HepG2 (cell line): ENCODE data around the gene KCNJ6. TPM values are rescaled to one million over a fixed set of nuclear protein-coding genes. Genes with fewer than 3 reads are reported as not detected.

Experiments used
- GATA4 ChIP-seq: sonication (generic); IDR thresholded peaks from 2 replicates; pipeline ENCODE4 v1.6.1; 2016; ENCODE audit warnings: antibody characterized with exemption, low read depth, borderline replicate concordance
- JUND ChIP-seq: sonication (generic); formaldehyde crosslinking; IDR thresholded peaks from 2 replicates; pipeline ENCODE4 v1.8.0; 2022; ENCODE audit warnings: mild to moderate bottlenecking, missing genetic modification reagents
- KLF15 ChIP-seq: sonication (generic); formaldehyde crosslinking; IDR thresholded peaks from 2 replicates; pipeline ENCODE4 v1.8.1; 2023; ENCODE audit warnings: borderline replicate concordance, mild to moderate bottlenecking, inconsistent platforms, missing genetic modification reagents, mixed read lengths
- MYPOP ChIP-seq: sonication (generic); formaldehyde crosslinking; IDR thresholded peaks from 2 replicates; pipeline ENCODE4 v1.8.1; 2023; ENCODE audit warnings: mild to moderate bottlenecking, moderate library complexity, missing genetic modification reagents
- NFE2L1 ChIP-seq: sonication (generic); formaldehyde crosslinking; IDR thresholded peaks from 2 replicates; pipeline ENCODE4 v1.4.0; 2020; ENCODE audit warnings: missing genetic modification reagents, mild to moderate bottlenecking, borderline replicate concordance
- RFXANK ChIP-seq: IDR thresholded peaks from 2 replicates; pipeline ENCODE4 v1.6.1; 2016
- ZBTB40 ChIP-seq, 2 experiments: fragments of 450-650 bp in 1 of 2; sonication (generic) in 1 of 2; formaldehyde crosslinking in 1 of 2; IDR thresholded peaks; 2 replicates each; pipeline versions ENCODE4 v1.6.1 to v1.8.0; 2016 to 2022; ENCODE audit warnings: antibody characterized with exemption in 1 of 2, mild to moderate bottlenecking in 1 of 2, missing genetic modification reagents in 1 of 2
- ZBTB43 ChIP-seq: sonication (generic); formaldehyde crosslinking; conservative IDR thresholded peaks from 2 replicates; pipeline ENCODE4 v1.4.0; 2020; ENCODE audit warnings: missing genetic modification reagents
- ZNF280B ChIP-seq: sonication (generic); formaldehyde crosslinking; IDR thresholded peaks from 2 replicates; pipeline ENCODE4 v1.5.0; 2020; ENCODE audit warnings: missing genetic modification reagents, mild to moderate bottlenecking, borderline replicate concordance
- ZNF619 ChIP-seq: sonication (generic); formaldehyde crosslinking; IDR thresholded peaks from 2 replicates; pipeline ENCODE4 v1.4.0; 2020; ENCODE audit warnings: mild to moderate bottlenecking, missing genetic modification reagents
- ZNF75D ChIP-seq: sonication (generic); formaldehyde crosslinking; IDR thresholded peaks from 2 replicates; pipeline ENCODE4 v1.8.1; 2023; ENCODE audit warnings: missing genetic modification reagents, mild to moderate bottlenecking, borderline replicate concordance
- ZSCAN22 ChIP-seq: sonication (generic); formaldehyde crosslinking; IDR thresholded peaks from 2 replicates; pipeline ENCODE4 v1.4.0; 2020; ENCODE audit warnings: mild to moderate bottlenecking, missing genetic modification reagents
- ZXDC ChIP-seq: sonication (generic); formaldehyde crosslinking; IDR thresholded peaks from 2 replicates; pipeline ENCODE4 v1.5.0; 2020; ENCODE audit warnings: mild to moderate bottlenecking, missing genetic modification reagents
- polyA plus RNA-seq, 8 experiments: library from polyadenylated mRNA; depleted of rRNA in 3 of 8; stranded (reverse) in 7 of 8; unstranded in 1 of 8; fragments of >200 nt; fragmentation: Illumina TruSeq in 4 of 8; extraction: Trizol in 4 of 8; gene quantifications; 2 replicates each; pipeline versions ENCODE4 v1.2.1 to v1.2.3, GENCODE V29; 2011 to 2016; ENCODE audit warnings: low read depth in 4 of 8, missing spikeins in 1 of 8, mixed read lengths in 1 of 8; ENCODE audit not compliant: insufficient read depth in 1 of 8
- total RNA-seq, 5 experiments: library from RNA; depleted of rRNA; stranded (reverse); fragments of >200 nt; fragmentation: Illumina TruSeq; extraction: Trizol; gene quantifications; 2 replicates each; pipeline ENCODE4 v1.2.3, GENCODE V29; 2016; ENCODE audit warnings: low read depth in 1 of 5

Gene KCNJ6
- total and polyA plus RNA-seq, 2 of the 13 experiments (the other 11 are each of a cell fraction or from before 2014, with no cell fraction given), result not detected

- TF ChIP-seq ZBTB40 (IDR thresholded peaks at IDR 0.05), result no peak
- TF ChIP-seq ZBTB40 (CRISPR knock-in tag; IDR thresholded peaks at IDR 0.05), result no peak
- TF ChIP-seq ZNF75D (CRISPR knock-in tag), result no peak
- no peak for TF ChIP-seq ZXDC (CRISPR knock-in tag)
- no peak for TF ChIP-seq KLF15
- TF ChIP-seq MYPOP, result no peak
- no peak for TF ChIP-seq ZSCAN22 (CRISPR knock-in tag)
- no peak for TF ChIP-seq ZNF619 (CRISPR knock-in tag)
- TF ChIP-seq NFE2L1 (CRISPR knock-in tag), result no peak
- no peak for TF ChIP-seq RFXANK (CRISPR knock-in tag)
- TF ChIP-seq ZBTB43, result no peak
- TF ChIP-seq ZNF280B, result no peak
- TF ChIP-seq GATA4, result no peak
- no peak for TF ChIP-seq JUND
- TF ChIP-seq, all 625 proteins: peak for 0
Observed at GRCh38 chr21:37702241-37702640, 214.0 kb downstream of the KCNJ6 start (continued).
